Hindlimb muscle (tissue), 1 donor: Measurements from ENCODE around the gene SEPTIN8. TPM values are rescaled to one million over a fixed set of nuclear protein-coding genes. Genes with fewer than 3 reads are reported as not detected.
"Not testable (repeated sequence)": the region's sequence is repeated elsewhere in the genome, so short reads cannot be mapped to it uniquely, and the experiment has no call there.

Experiments
- DNase-seq: peaks from one replicate; pipeline ENCODE4 v3.0.0-alpha.2; 2013
- polyA plus RNA-seq: library from polyadenylated mRNA; unstranded; fragments of 120-200 nt; gene quantifications from one replicate; pipeline ENCODE4 v1.2.1, GENCODE V29; 2013; ENCODE audit not compliant: insufficient read length

Gene SEPTIN8
- polyA plus RNA-seq, 1 donor, result 37.4 TPM

GRCh38 chr5:132812123-132812765, 35.2 kb upstream of the SEPTIN8 start:
- no peak for DNase-seq

GRCh38 chr5:132810605-132811004, 33.6 kb upstream of the SEPTIN8 start:
- no peak for DNase-seq

GRCh38 chr5:132808866-132809265, 31.8 kb upstream of the SEPTIN8 start:
- no peak for DNase-seq

GRCh38 chr5:132808448-132808847, 31.4 kb upstream of the SEPTIN8 start:
- DNase-seq, result no peak

GRCh38 chr5:132807163-132807838, 30.3 kb upstream of the SEPTIN8 start:
- DNase-seq, result no peak

GRCh38 chr5:132806804-132807162, 29.7 kb upstream of the SEPTIN8 start:
- not testable (repeated sequence) for DNase-seq

- DNase-seq, result not testable (repeated sequence)
Observed at GRCh38 chr5:132805872-132806271, 28.8 kb upstream of the SEPTIN8 start.

- not testable (repeated sequence) for DNase-seq
Observed at GRCh38 chr5:132804219-132804618, 27.2 kb upstream of the SEPTIN8 start.

- DNase-seq, result not testable (repeated sequence)
Observed at GRCh38 chr5:132802685-132803066, 25.6 kb upstream of the SEPTIN8 start.

GRCh38 chr5:132802044-132802684, 25.1 kb upstream of the SEPTIN8 start:
- DNase-seq, result no peak

- DNase-seq, result no peak
Observed at GRCh38 chr5:132800545-132800944, 23.5 kb upstream of the SEPTIN8 start.

GRCh38 chr5:132799392-132799791, 22.4 kb upstream of the SEPTIN8 start:
- no peak for DNase-seq

GRCh38 chr5:132797651-132798050, 20.6 kb upstream of the SEPTIN8 start:
- no peak for DNase-seq

- no peak for DNase-seq
Observed at GRCh38 chr5:132791026-132791425, 14.0 kb upstream of the SEPTIN8 start.

- DNase-seq, result no peak
Observed at GRCh38 chr5:132790201-132790865, 13.3 kb upstream of the SEPTIN8 start.

- DNase-seq, result no peak
Observed at GRCh38 chr5:132788990-132789886, 12.2 kb upstream of the SEPTIN8 start.

GRCh38 chr5:132788508-132788907, 11.5 kb upstream of the SEPTIN8 start:
- DNase-seq, result no peak

GRCh38 chr5:132787076-132787475, 10.0 kb upstream of the SEPTIN8 start:
- DNase-seq, result no peak

- no peak for DNase-seq
Observed at GRCh38 chr5:132785864-132786263, 8.8 kb upstream of the SEPTIN8 start.

GRCh38 chr5:132785365-132785764, 8.3 kb upstream of the SEPTIN8 start:
- peak; percentile 45 for DNase-seq

GRCh38 chr5:132782101-132782500, 5.1 kb upstream of the SEPTIN8 start:
- DNase-seq, result no peak

GRCh38 chr5:132781029-132781428, 4.0 kb upstream of the SEPTIN8 start:
- DNase-seq, result no peak
